COR-L47 (cell line): Measurements from ENCODE around the gene CDYL.
"Not testable (repeated sequence)": the region's sequence is repeated elsewhere in the genome, so short reads cannot be mapped to it uniquely, and the experiment has no call there.

Experiments
- DNase-seq: peaks from one replicate; lab custom pipeline; 2025; lab: John Stamatoyannopoulos, UW

CDYL gene

DNA sequence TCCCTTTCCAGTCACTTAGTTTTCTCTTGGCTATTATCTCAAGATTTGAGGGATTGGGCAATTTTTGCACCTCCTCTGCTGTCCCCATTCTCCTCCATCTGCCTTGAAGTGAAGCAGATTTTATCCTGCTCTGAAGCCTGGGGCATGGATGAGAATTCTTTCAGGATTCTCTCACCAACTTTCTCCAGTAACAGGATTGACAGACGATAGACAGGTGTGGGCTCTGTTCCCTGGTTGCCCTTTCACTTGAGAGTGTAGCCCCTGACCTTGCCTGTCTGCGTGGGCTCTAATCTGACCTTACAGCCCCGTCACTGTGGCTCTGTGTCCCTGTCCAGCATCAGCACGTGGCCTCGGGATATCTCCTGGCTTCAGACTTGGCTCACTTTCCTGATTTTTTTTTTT, 27.1 kb downstream of the CDYL start:
- no peak for DNase-seq

DNA sequence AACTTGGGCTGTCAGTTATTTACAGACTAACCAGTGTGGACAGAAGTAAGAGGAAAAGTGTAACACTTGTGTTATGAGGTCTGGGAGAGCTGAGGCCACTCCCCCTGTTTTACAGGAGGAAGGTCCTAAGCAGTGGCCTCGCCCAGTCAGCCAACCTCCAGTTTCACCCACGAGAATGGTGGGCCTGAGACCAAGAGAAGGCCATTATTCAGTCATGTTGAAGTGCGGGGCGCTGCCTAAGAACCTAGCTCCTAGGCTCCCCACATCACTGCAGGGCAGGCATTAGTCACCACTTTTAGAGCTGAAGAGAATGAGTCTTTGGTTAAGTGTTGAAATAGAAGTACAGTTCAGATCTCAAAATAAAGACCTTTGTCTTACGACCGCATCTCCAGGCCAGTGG, 27.9 kb downstream of the CDYL start:
- no peak for DNase-seq

DNA sequence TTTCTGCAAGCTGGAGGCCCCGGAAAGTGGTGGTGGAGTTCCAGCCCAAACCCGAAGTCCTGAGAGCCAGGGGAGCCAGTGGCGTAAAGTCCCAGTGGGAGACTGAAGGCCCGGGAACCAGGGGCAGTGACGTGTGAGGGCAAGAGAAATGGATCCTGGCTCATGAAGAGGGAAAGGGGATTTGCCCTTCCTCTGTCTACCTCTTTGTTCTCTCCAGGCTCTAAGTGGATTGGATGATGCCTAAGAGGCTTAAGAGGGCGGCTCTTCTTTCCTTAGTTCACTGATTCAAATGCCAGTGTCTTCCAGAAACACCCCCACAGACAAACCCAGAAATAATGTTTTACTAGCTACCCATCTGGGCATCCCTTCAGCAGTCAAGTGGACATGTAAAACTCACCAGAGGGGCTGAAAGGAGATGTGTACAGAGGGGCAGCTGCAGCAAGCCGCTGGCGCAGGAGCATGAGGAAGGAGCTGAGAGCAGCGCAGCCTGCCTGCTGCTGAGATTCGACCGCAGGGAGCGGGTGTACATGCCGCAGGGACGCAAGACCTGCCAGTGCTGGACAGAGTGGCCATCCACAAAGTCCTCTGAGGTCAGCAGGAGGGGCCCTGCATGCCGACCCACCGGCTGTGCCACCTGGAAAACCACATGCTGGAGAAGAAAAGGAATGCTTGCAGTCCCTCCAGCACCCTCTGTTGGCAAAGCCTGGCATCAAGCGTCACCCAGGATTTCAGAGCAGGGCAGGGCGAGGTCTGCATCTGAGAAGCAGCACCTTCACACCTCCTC, 29.5 kb downstream of the CDYL start:
- peak; percentile 64 for DNase-seq

DNA sequence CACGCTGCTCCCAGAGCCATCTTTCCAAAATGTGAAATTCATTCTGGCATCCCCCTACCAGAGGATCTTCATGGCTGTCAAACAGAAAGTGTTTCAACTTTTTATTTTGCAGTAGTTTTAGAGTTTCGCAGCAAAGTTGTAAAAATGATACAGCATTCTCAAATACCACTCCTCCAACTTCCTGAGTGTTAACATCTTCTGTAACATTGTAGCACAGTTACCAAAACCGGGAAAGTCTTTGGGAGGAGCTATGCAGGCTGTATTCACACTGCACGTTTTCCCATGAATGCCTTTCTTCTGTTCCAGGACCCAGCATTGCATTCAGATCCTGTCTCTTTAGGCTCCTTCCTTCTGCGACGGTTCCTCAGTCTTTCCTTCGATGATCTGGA, 30.1 kb downstream of the CDYL start:
- no peak for DNase-seq

DNA sequence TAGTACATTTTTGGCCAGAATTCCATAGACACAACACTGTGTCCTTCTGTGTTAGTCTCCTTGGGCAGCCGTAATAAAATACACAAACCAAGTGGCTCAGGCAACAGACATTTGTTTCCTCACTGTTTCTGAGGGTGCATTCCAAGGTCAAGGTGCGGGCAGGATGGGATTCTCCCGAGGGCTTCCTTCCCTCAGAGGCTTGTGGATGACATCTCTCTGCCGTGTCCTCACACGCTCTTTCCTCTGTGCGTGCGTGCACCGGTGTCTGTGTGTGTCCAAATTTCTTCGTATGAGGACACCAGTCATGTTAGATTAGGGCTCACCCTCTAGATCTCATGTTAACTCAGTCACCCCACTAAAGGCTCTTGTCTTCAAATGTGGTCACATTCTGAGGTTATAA, 30.6 kb downstream of the CDYL start:
- DNase-seq: no peak

DNA sequence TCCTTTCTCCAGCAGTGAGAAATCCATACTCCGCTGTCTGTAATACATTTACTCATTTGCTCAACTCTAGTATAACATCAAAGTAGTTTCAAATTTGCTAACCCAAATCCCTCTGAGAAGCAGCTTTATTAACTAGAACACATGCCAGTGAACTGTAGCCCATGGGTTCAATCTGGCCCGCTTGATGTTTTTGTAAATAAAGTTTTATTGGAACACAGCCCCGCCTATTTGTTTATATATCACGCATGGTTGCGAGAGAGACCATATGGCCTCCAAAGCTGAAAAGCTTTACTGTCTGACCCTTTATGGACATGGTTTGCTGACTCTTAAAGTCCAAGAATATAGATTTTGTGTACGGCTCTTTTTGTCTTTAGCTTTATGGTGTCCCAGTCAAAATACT, 32.2 kb downstream of the CDYL start:
- no peak for DNase-seq

DNA sequence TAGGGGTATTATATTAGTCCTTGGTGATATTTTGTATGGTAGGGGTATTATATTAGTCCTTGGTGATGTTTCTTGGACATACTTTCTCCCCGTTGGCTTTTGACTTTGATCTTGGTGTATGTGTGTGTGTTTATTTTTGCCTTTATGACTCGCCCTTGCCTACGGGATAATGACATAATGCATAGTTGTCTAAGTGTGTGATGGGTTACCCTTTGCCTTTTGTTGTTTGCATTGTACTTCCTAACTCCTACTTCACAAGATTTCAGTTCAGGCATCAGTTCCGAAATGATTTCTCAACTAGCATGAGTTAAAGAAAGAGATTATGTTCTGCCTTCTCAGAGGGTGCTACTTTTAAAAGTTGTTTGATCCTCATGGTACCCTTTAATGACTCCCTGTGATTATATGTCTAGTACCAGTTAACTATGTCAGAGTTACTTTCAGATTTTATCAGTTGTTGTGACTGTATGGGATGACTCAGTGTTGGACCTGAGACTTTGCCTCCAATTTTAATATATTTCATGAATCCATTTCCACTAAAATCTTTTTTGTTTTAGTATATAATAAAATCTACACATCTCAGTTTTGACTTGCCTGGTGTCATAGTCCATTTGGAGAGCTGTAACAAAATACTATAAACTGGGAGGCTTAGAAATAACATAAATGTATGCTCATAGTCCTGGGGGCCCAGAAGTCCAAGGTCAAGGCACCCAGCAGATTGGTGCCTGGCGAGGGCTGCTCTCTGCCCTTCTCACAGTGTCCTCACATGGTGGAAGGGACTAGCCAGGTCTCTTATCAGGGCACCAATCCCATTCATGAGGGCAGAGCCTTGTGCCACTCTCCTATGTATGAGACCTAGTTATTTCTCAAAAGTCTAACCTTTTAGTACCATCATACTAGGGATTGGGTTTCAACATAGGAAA, 34.1 kb downstream of the CDYL start:
- no peak for DNase-seq

DNA sequence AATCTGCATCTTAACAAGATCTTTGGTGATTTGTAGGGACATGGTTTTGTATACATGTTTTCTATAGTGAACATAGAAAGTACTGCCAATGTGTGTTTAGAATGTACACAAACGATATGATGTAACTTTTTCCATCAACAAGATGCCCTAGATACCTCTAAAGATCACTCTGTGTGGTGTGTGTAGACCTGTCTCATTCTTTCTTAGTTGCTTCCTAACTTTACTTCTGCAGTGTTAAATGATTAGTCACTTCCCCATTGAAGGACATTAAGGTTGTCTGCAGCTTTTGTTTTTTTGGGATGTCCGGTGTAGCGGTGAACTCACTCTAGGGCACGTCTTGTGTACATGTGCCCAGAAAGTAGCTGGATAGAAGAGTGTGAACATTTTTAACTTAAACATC, 35.9 kb downstream of the CDYL start:
- DNase-seq: no peak

DNA sequence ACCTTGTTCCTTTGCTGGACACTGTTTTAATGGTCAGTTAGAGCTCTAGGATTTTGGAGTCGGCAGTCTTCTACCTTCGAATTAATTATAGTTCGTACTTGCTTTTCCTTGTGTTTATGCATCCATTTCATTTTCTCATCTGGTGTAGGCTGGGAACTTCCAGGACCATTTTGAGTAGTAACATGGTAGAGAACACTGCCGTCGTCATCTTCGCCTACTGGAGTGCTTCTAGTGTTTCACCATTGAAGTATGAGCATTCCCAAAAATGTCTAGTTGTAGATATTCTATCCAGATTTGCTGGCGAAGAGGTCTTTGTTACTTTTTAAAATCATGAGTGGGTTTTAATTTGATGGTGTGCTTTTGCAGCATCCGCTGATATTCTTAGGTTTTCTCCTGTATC, 36.9 kb downstream of the CDYL start:
- DNase-seq: no peak

DNA sequence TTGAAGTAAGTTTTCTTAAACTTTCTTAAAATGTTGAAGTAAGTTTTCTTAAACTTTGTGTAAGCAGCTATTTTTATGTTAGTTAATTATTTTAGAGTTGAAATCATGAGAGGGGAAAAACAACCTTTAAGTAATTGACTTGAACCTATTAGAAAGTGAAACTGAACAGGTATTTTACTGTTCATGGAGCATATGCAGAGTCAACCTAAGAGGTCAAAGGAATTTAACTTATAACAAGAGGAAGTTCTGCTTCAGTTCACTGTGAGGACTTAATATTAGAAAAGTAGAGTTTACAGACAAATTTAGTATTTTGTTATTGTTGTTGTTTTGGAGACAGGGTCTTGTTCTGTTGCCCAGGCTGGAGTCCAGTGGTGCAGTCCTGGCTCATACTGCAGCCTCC, 38.0 kb downstream of the CDYL start:
- DNase-seq: no peak

DNA sequence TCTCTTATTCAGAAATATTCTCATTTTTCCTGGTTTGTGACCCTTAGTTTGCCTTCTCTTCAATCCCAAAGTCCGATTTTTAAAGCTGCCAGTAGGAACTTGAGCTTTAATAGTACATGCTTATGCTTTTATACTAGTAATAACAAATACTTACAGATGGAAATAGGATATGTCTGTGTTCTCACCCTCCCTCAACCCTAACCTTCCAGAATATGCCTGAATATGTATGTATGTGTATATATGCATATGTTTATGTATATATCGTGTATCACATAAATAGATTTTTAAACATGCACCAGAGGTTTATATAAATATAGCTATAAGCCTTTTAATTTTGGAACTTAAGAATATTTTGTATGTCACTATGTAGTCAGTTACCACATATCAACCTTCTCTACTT, 38.8 kb downstream of the CDYL start:
- DNase-seq: no peak

DNA sequence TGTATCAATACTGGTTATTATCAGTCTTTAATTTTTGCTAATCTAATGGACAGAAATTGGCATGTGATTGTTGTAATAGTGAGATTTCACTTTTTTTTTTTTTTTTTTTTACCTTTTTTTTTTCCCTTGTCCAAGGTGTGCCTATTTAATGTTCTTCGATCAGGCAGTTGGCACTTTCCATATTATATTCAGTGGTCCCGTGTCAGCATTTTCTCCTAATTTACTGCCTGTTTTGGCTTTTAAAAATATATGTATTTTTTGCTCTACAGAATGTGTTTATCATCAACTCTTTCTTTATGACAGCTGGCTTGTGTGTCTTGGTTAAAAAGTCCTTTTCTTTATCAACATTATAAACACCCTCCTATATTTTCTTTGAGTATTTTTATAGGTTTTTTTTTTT, 39.4 kb downstream of the CDYL start:
- no peak for DNase-seq

DNA sequence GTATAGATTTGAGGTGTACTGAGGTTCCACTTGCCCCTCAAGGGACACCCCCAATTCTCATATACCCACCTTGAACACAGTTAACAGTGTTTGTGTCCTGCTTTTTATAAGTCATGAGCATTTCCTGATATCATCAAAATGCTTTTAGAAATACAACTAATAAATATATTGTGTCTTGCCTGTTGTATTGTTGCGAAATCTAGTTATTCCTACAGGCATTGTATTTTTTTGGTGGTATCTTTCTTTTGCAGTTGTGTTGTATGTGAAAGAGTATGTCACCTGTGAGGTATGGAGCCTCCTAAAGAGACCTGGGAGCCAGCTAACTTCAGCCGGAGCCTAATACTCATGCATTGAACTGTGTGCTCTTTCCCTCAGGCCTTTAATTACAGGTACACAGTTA, 40.7 kb downstream of the CDYL start:
- DNase-seq: no peak

DNA sequence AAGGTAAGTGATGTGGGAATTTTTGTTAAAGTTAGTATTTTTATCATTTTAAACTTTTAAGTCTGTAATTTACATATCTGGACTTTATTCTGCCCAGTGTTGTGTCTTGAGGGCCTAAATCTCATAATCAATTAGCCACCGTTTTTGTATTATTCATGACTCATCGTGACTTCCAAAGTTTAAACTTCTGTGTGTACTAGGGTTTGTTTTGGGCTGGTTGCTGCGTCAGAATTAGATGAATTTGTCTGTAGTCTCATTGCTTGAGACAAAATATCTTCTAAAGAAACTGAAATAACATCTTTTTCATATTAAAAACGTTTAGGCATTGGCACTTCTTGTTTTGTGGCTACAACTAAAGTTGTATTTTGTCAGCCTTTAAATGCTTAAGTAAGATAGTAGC, 41.3 kb downstream of the CDYL start:
- DNase-seq: no peak

DNA sequence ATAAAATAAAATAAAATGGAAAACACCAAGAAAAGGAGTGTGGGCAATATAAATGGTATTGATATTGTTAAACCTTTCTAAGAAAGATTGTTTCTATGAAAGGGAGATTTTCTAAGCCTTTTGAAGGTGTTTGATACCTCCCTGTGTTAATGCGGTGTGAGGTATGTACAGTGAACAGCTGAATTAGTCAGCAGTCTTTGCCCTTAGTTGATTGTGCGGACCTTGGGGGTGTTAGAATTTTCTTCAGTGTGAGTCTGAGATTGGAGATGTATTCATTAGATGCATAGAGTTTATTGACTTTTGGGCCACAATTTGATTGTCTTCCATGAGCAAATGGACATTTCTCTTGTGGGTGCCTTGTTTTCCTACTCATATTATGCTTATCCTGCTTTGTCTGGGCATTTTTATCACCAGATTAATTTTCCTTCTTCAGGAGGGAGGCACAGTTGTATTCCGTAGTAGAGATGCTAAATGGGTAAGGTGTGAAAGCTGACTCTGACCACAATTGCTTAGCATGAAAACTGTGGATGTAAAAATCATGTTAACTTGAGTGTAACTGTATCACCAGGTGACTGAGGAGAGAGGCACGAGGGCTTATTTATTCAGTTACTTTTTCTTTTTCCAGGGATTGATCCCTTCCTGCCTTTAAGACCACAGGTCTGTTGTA, 42.2 kb downstream of the CDYL start:
- no peak for DNase-seq

DNA sequence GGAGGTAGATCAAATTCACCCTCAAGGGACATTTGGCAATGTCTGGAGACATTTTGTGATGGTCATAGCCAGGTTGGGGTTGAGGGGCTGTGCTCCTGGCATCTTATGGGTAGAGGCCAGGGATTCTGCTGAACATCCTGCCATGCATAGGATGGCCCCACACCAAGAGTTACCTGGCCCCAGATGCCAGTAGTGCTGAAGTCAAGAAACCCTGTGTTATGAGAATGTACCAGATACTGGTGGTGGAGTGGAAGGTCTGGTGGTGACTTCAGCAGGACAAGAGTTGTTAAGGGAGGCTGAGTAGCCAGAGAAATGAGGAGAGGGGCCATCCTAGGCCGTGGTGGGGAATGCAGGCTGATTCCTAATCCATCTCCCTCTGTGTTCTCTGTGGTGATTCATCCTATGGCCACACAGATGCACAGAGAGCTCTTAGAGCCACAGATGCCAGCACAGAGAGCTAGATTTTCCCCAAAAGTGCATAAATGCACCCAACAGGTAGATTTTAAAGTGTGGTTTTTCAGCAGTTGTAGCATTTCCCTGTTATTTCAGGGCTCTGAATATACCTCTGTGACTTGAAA, 43.6 kb downstream of the CDYL start:
- DNase-seq: no peak

DNA sequence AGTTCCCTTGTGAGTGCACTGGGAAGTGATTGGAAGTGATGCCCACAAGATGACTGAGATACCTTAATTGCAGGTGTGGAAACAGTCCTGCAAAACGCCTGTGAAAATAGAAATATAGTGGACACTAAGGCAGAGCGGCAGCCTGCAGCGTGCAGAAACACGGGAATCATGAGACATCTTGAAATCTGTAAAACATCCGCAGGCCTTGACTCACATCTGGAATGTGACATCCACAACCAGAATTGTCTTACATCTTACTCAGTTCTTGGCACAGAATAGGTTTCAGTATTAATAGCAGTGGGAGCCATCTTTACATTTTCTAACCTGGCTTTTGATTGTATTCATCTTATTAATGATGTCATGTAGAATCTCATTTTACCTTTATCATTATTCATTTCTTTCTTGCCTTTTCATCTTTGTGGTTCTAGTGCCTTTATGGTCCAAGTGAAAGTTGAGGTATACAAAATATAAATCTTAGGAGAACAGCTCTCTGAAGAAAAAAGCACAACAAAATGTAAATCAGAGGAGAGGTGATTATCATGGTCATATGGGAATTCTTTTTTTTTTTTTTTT, 44.6 kb downstream of the CDYL start:
- DNase-seq: no peak

DNA sequence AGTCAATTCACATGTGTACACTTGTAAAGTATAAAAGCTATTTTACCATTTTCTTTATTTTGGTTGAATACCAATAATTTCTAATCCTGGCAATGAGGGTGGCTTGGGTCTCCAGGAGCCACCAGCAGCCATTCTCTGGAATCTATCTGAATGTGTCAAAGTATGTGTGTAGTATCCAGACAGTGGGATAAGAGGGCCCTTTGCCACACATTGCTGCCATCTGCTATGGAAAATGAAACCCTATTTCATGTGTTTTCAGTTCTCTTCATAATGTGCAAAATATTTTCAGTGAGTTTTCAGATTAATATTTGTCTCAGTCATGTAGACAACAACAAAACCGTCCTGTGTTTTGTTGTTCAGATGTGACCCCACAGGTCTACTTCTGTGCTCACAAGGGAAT, 46.3 kb downstream of the CDYL start:
- no peak for DNase-seq

DNA sequence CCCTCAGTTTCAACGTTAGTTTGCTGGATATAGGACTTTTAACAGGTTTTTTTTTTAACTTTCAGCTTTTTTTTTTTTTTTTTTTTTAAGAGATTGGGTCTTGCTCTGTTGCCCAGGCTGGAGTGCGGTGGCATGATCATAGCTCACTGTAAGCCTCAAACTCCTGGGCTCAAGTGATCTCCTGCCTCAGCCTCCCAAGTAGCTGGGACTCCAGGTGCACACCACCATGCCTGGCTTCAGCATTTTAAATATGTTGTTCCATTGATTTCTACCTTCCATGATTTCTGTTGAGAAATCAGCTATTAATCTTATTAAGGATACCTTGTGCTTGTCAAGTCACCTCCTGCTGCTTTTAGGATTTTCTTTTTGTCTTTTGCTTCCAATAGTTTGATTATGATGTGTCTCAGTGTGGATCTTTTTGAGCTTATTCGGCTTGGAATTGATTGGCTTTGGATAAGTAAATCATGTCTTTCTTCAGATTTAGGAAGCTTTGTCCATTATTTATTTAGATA, 52.0 kb downstream of the CDYL start:
- no peak for DNase-seq

DNA sequence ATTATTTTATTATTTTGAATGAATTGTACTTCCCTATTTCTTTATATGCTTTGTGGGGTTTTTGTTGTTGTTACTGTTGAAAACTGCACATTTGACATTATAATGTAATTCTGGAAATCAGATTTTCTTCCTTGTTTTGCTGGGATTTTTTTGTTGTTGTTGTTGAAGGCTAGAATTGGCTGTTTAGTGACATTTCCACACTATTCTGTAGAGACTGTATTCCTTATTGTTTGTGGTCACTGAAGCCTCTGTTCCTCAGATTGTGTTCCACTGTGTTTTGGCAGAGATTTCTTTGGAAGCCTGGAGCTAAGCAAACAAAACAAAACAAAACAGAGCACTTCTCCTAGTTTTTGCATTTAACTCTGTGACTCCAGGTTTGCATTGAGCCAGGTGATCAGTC, 52.9 kb downstream of the CDYL start:
- DNase-seq: no peak

DNA sequence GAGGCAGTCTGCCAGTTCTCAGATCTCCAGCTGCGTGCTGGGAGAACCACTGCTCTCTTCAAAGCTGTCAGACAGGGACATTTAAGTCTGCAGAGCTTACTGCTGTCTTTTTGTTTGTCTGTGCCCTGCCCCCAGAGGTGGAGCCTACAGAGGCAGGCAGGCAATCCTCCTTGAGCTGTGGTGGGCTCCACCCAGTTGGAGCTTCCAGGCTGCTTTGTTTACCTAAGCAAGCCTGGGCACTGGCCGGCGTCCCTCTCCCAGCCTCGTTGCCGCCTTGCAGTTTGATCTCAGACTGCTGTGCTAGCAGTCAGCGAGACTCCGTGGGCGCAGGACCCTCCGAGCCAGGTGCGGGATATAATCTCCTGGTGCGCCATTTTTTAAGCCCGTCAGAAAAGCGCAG, 59.3 kb downstream of the CDYL start:
- not testable (repeated sequence) for DNase-seq

DNA sequence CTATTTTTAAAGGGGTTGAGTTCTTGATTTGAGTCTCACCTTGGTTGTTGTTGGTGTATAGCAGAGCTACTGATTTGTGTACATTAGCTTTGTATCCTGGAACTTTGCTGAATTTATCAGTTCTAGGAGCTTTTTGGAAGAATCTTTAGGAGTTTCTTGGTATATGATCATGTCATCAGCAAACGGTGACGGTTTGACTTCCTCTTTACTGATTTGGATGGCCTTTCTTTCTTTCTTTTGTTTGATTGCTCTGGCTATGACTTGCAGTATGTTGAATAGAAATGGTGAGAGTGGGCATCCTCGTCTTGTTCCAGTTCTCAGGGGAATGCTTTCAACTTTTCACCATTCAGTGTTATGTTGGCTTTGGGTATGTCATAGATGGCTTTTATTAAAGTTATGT, 64.0 kb downstream of the CDYL start:
- no peak for DNase-seq
